Parathyroid adenoma (tissue), 2 donors: Measurements from ENCODE around the gene MAGI1.

ENCODE experiments used
- H2AFZ ChIP-seq: fragments of 300-600 bp; sonication (generic); one replicate; pipeline ENCODE4 v1.7.0; 2017; ENCODE audit warnings: antibody characterized with exemption, mild to moderate bottlenecking
- H3K27ac ChIP-seq: fragments of 300-600 bp; sonication (generic); one replicate; pipeline ENCODE4 v1.7.0; 2017
- H3K27me3 ChIP-seq: fragments of 300-600 bp; sonication (generic); one replicate; pipeline ENCODE4 v1.7.0; 2017; ENCODE audit warnings: low read length; ENCODE audit not compliant: control insufficient read depth, insufficient read depth
- H3K36me3 ChIP-seq: fragments of 300-600 bp; sonication (generic); one replicate; pipeline ENCODE4 v1.7.0; 2017; ENCODE audit warnings: low read length; ENCODE audit not compliant: control insufficient read depth, insufficient read depth
- H3K4me1 ChIP-seq: fragments of 300-600 bp; sonication (generic); one replicate; pipeline ENCODE4 v1.7.0; 2017; ENCODE audit warnings: control low read depth
- H3K4me2 ChIP-seq: fragments of 300-600 bp; sonication (generic); one replicate; pipeline ENCODE4 v1.7.0; 2017; ENCODE audit warnings: low read length
- H3K4me3 ChIP-seq: fragments of 300-600 bp; sonication (generic); one replicate; pipeline ENCODE4 v1.7.0; 2017; ENCODE audit warnings: low read depth, low read length
- H3K79me2 ChIP-seq: fragments of 300-600 bp; sonication (generic); one replicate; pipeline ENCODE4 v1.7.0; 2017; ENCODE audit warnings: control low read depth
- H3K9ac ChIP-seq: fragments of 300-600 bp; sonication (generic); one replicate; pipeline ENCODE4 v1.7.0; 2017; ENCODE audit warnings: mild to moderate bottlenecking
- H3K9me3 ChIP-seq: fragments of 300-600 bp; sonication (generic); one replicate; pipeline ENCODE4 v1.7.0; 2017; ENCODE audit warnings: low read length; ENCODE audit not compliant: control insufficient read depth
- CTCF ChIP-seq: fragments of 300-600 bp; sonication (generic); IDR thresholded peaks from one replicate; pipeline ENCODE4 v1.7.0; 2017; ENCODE audit warnings: antibody characterized with exemption, mild to moderate bottlenecking
- donor health status: primary hyperparathyroidism.

The MAGI1 gene

DNA sequence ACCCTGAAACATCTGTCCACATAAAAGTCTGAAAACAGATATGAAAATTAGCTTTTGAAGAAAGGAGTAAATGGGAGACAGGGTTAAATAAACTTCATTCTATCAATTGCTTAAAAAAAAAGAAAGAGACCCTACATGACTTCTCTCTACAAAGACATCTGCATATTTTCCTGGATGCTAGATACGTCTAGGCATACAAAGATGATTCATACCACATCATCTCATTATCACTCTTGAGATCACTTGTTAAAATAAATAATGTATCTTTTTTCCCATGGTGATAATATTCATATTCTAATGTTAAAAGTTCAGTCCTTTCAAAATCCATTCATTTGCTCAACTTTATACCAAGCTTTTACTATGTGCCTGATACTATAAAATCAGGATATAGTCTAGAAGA is 295.8 kb downstream of the MAGI1 start:
- TF ChIP-seq CTCF = no peak
- Histone ChIP-seq H3K4me1 (peaks cover 7% of the 10 kb centered on the region), H3K4me2 (no peak overlapping the region), H3K9me3 (no peaks in the 10 kb centered on the region), H3K4me3 (no peak overlapping the region), H3K9ac (no peak overlapping the region), H3K27ac (no peak overlapping the region), H3K79me2 (no peaks in the 10 kb centered on the region), H3K27me3 (no peaks in the 10 kb centered on the region), H3K36me3 (no peaks in the 10 kb centered on the region), H2AFZ (no peak overlapping the region)

DNA sequence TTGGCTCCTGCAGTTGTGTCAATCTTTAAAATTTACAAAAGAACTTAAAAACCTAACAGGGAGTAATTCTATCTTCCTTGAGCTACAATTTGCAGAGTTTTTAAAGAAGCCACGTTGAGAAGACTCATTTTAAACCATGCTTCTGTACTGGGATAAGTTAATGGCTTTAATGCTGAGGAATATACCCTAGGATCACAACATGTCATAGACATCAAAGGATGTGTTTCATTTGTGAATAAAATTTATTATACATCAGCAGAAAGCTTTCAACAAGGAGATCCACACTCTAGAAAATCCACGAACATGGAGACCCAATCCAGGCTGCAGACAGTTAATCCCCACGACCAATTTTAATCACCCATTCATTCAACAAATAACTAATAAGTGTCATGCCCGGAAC is 297.2 kb downstream of the MAGI1 start:
- H3K27ac ChIP-seq = no peak overlapping the region
- no peak for TF ChIP-seq CTCF
- H3K4me2 ChIP-seq = no peak overlapping the region
- H3K4me3 ChIP-seq = no peak overlapping the region
- no peaks in the 10 kb centered on the region for H3K9me3 ChIP-seq
- peaks cover 7% of the 10 kb centered on the region for H3K4me1 ChIP-seq
- no peaks in the 10 kb centered on the region for H3K79me2 ChIP-seq
- no peak overlapping the region for H2AFZ ChIP-seq
- no peaks in the 10 kb centered on the region for H3K27me3 ChIP-seq
- H3K36me3 ChIP-seq = no peaks in the 10 kb centered on the region
- no peak overlapping the region for H3K9ac ChIP-seq

GRCh38 chr3:65739901-65740541 is 298.7 kb downstream of the MAGI1 start:
- Histone ChIP-seq H3K36me3 (no peaks in the 10 kb centered on the region), H3K4me2 (no peak overlapping the region), H3K9me3 (no peaks in the 10 kb centered on the region), H3K4me3 (no peak overlapping the region), H3K4me1 (peaks cover 7% of the 10 kb centered on the region), H2AFZ (no peak overlapping the region), H3K27me3 (no peaks in the 10 kb centered on the region), H3K9ac (no peak overlapping the region), H3K79me2 (no peaks in the 10 kb centered on the region), H3K27ac (no peak overlapping the region)
- no peak for TF ChIP-seq CTCF

- no peak overlapping the region for H2AFZ ChIP-seq
- H3K4me3 ChIP-seq = no peak overlapping the region
- H3K27me3 ChIP-seq = no peaks in the 10 kb centered on the region
- peaks cover 3% of the 10 kb centered on the region for H3K79me2 ChIP-seq
- no peak for TF ChIP-seq CTCF
- no peaks in the 10 kb centered on the region for H3K36me3 ChIP-seq
- no peaks in the 10 kb centered on the region for H3K4me1 ChIP-seq
- no peak overlapping the region for H3K9ac ChIP-seq
- no peak overlapping the region for H3K27ac ChIP-seq
- no peaks in the 10 kb centered on the region for H3K9me3 ChIP-seq
- no peak overlapping the region for H3K4me2 ChIP-seq
Observed at GRCh38 chr3:65734792-65735191, 303.9 kb downstream of the MAGI1 start.

DNA sequence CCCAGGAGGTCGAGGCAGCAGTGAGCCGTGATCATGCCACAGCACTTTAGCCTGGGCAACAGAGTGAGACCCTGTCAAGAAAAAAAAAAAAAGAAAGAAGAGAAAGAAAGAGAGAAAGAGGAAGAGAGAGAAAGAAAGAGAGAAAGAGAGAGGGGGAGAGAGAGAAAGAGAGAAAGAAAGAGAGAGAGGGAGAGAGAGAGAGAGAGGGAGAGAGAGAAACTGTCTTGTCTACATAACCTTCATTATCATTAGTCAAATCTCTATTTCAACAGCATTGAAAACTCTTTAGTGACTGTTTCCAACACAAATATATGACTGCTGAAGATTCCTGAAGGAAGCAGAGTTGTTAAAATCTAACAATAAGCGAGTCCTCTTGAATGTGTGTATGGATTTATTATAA is 304.3 kb downstream of the MAGI1 start:
- Histone ChIP-seq H3K27ac (no peak overlapping the region), H3K79me2 (peaks cover 3% of the 10 kb centered on the region), H2AFZ (no peak overlapping the region), H3K4me2 (no peak overlapping the region), H3K27me3 (no peaks in the 10 kb centered on the region), H3K9ac (no peak overlapping the region), H3K9me3 (no peaks in the 10 kb centered on the region), H3K36me3 (no peaks in the 10 kb centered on the region), H3K4me1 (no peaks in the 10 kb centered on the region), H3K4me3 (no peak overlapping the region)
- TF ChIP-seq CTCF = no peak
